AG10803 (cell line): Measurements from ENCODE around the gene PDSS2.

Source experiments
- DNase-seq: peaks from one replicate; pipeline ENCODE4 v3.0.0; 2010; ENCODE audit warnings: low read depth
- H3K4me3 ChIP-seq: 2 replicates; pipeline ENCODE4 v1.5.1; 2011; ENCODE audit warnings: mild to moderate bottlenecking, low read length, control low read depth
- CTCF ChIP-seq: conservative IDR thresholded peaks from 2 replicates; pipeline ENCODE4 v1.5.1; 2011; ENCODE audit warnings: mild to moderate bottlenecking, low read length, control low read depth, inconsistent platforms

PDSS2 gene

GRCh38 chr6:107348224-107348623 lies 111.1 kb downstream of the PDSS2 start:
- DNase-seq, result no peak
- H3K4me3 ChIP-seq, result no peak overlapping the region
- no peak for TF ChIP-seq CTCF

GRCh38 chr6:107345393-107345792 lies 114.0 kb downstream of the PDSS2 start:
- no peak for TF ChIP-seq CTCF
- H3K4me3 ChIP-seq, result no peak overlapping the region
- DNase-seq, result no peak

- no peak for DNase-seq
- TF ChIP-seq CTCF, result no peak
- no peak overlapping the region for H3K4me3 ChIP-seq
These were observed 114.4 kb downstream of the PDSS2 start for GRCh38 chr6:107344981-107345380.

GRCh38 chr6:107344383-107344782 lies 115.0 kb downstream of the PDSS2 start:
- no peak overlapping the region for H3K4me3 ChIP-seq
- no peak for TF ChIP-seq CTCF
- no peak for DNase-seq

GRCh38 chr6:107342144-107342543 lies 117.2 kb downstream of the PDSS2 start:
- TF ChIP-seq CTCF, result no peak
- no peak for DNase-seq
- H3K4me3 ChIP-seq, result no peak overlapping the region

- H3K4me3 ChIP-seq, result no peak overlapping the region
- no peak for TF ChIP-seq CTCF
- no peak for DNase-seq
These were observed 118.5 kb downstream of the PDSS2 start for GRCh38 chr6:107340881-107341280.

- H3K4me3 ChIP-seq, result no peak overlapping the region
- DNase-seq, result no peak
- TF ChIP-seq CTCF, result no peak
These were observed 122.1 kb downstream of the PDSS2 start for GRCh38 chr6:107337191-107337741.
